HK-2 (cell line): ENCODE measurements around the gene EPB41L4A.
"Not testable (repeated sequence)": the region's sequence is repeated elsewhere in the genome, so short reads cannot be mapped to it uniquely, and the experiment has no call there.

Experiments
- DNase-seq: peaks from one replicate; pipeline ENCODE4 v3.0.0-alpha.2; 2018; ENCODE audit not compliant: unreplicated experiment

EPB41L4A gene

DNA sequence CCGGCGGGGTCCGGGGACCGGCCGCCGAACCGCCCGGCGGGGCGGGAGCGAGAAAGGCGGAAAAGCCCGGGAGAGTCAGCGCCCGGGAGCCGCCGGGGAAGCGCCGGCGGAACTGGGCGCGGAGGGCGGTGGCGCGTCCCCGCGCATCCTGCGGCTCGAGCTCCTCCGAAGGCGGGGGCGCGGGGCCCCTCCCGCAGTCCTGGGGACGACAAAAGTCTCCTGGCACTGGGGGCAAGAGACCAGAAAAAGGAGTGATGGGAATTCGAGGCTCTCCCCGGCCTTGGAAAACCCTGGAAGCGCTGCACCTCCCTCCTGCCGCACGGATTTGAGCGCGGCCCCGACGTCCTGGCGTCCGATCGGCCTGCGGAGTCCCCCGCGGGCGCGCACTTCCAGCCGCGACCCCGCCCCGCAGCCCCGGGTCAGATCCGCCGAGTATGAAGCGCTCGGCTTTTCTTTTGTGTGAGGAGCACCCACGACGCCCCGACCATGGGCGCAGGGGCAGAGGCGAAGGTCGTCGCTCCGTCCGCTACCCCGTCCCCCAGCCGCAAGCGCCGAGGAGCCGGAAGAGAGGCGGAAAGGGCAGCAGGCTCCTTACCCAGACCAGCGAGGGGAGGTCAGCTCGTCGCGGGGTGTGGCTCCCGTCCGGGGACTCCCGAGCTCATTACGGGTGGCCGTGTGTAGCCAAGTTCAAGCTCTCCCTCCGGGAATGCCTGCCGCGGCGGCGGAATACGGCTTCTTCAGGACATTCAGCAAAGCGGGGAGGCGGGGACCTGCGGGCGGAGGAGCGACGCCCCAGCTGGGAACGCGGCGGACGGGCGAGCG is at the start of gene EPB41L4A:
EPB41L4A (minus strand) TSS at position 114 of the 822 bp plus-strand sequence. CDS start 238 bp downstream, outside the sequence.
- DNase-seq = peak; percentile 25

GRCh38 chr5:112467485-112467884 is 48.4 kb upstream of the EPB41L4A start:
- DNase-seq = no peak

DNA sequence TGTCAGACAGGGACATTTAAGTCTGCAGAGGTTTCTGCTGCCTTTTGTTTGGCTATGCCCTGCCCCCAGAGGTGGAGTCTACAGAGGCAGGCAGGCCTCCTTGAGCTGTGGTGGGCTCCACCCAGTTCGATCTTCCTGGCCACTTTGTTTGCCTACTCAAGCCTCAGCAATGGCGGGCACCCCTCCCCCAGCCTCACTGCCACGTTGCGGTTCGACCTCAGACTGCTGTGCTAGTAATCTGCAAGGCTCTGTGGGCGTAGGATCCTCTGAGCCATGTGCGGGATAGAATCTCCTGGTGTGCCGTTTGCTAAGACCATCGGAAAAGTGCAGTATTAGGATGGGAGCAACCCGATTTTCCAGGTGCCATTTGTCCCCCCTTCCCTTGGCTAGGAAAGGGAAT is 47.2 kb upstream of the EPB41L4A start:
- not testable (repeated sequence) for DNase-seq

DNA sequence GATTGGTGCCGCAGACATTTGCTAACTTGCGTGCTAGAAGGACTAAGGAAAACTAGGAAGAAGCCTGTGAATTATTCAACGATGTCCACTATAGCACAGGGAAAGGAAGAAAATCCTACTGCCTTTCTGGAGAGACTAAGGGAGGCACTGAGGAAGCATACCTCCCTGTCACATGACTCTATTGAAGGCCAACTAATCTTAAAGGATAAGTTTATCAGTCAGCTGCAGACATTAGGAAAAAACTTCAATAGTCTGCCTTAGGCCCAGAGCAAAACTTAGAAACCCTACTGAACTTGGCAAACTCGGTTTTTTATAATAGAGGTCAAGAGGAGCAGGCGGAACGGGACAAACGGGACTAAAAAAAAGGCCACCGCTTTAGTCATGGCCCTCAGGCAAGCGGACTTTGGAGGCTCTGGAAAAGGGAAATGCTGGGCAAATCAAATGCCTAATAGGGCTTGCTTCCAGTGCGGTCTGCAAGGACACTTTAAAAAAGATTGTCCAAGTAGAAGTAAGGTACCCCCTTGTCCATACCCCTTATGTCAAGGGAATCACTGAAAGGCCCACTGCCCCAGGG is 28.2 kb upstream of the EPB41L4A start:
- DNase-seq = not testable (repeated sequence)

GRCh38 chr5:112445626-112446350 is 26.7 kb upstream of the EPB41L4A start:
- no peak for DNase-seq

GRCh38 chr5:112443932-112444331 is 24.9 kb upstream of the EPB41L4A start:
- DNase-seq = not testable (repeated sequence)

DNA sequence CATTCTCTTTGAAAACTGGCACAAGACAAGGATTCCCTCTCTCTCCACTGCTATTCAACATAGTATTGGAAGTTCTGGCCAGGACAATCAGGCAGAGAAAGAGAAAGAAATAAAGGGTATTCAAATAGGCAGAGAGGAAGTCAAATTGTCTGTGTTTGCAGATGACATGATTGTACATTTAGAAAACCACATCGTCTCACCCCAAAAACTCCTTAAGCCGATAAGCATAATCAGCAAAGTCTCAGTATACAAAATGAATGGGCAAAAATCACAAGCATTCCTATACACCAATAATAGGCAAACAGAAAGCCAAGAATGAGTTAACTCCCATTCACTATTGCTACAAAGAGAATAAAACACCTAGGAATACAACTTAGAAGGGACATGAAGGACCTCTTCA is 21.0 kb upstream of the EPB41L4A start:
- DNase-seq = no peak

DNA sequence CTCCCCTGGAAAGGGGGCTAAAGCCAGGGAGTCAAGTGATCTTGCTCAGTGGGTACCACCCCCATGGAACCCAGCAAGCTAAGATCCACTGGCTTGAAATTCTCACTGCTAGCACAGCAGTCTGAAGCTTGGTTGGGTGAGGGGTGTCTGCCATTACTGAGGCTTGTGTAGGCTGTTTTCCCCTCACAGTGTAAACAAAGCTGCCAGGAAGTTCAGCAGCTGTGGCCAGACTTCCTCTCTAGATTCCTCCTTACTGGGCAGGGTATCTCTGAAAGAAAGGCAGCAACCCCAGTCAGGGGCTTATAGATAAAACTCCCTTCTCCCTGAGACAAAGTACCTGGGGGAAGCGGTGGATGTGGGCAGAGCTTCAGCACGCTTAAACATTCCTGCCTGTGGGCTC is 17.1 kb upstream of the EPB41L4A start:
- no peak for DNase-seq

- no peak for DNase-seq
Observed at GRCh38 chr5:112434641-112435040, 15.6 kb upstream of the EPB41L4A start.

DNA sequence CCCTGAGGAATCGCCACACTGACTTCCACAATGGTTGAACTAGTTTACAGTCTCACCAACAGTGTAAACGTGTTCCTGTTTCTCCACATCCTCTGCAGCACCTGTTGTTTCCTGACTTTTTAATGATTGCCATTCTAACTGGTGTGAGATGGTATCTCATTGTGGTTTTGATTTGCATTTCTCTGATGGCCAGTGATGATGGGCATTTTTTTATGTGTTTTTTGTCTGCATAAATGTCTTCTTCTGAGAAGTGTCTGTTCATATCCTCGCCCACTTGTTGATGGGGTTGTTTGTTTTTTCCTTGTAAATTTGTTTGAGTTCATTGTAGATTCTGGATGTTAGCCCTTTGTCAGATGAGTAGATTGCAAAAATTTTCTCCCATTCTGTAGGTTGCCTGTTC is 7.1 kb upstream of the EPB41L4A start:
- not testable (repeated sequence) for DNase-seq

DNA sequence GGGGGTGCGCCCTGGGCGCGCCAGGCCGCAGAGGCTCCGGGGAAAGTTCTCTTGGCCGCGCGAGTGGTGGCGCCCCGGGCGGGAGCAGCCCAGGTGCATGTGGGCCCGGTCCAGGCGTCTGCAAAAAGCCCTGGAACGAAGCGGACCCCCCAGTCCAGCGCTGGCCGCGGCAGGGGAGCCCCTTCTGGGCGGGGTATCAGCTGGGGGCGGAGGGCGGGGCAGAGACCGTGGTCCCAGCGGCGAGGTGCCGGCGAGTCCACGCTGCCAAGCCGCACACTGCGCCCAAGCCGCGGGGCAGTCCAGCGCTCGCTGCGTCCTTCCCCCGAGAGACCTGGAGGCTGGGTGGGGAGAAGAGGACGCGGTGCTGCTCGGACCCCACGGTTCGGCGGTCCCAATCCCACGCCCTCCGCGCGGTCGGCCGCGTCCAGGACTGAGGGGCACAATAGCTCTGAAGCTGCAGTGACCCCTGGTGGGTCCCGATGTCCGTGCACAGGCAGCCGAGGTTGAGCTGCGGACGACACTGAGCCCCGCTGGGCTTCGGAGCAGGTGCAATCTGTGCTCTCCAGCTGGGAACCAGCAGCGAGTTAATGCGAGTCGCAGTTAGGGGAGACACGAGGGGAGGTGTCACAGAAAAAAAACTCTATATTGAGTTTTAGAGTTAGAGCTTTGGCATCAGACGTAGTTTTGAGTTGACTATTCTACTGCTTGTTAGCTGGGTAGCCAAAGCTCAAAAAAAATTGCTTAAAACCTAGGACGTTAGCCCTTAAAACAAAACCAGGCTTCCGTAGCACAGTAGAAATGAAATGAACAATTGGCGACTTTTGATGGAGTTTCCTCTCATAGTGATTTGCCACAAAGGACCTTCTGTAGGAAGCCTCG is 1.1 kb upstream of the EPB41L4A start:
- DNase-seq = peak; percentile 50

DNA sequence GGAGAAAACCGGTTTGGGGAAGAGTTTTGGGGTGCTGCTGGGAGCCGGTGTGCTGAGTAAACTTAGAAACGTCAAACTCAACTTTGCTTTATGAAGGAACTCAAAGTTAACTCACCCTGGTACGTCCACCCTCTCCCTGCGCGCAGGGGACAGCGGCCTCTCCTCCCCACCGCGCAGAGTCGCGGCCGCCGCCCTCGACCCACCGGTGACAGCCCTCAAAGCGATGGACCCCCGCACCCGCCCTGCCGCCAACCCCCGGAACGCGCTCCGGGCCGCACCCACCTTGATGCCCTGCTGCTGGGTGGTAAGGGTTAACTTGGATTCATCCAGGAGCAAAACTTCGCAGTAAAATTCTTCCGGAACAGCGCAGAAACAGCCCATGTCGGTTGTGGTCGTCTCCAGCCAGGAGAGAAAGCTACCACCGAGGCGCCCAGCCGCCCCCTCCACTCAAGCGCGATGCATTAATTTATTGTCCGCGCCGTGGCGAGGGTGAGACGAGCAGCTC is 366 bp downstream of the EPB41L4A start:
- DNase-seq = no peak

GRCh38 chr5:112417931-112418658 is 982 bp downstream of the EPB41L4A start:
- no peak for DNase-seq

DNA sequence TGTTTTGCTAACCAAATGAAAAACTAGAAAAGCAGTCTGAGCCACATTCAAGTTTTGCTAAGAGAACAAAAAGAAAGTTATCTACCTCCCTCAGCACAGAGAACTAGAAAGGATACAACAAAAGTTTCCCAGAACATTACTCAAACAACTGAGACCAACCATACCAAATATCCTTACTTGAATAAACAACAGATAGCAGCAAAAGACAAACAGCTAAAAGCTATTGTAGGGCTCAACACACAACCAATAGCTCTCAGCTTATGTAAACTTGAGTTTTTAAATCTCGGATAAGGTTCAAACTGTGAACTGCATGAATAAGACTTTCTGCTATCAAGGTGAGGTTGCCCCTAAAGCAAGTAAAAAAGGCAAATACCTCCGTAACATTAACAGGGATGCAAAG is 3.5 kb downstream of the EPB41L4A start:
- no peak for DNase-seq

DNA sequence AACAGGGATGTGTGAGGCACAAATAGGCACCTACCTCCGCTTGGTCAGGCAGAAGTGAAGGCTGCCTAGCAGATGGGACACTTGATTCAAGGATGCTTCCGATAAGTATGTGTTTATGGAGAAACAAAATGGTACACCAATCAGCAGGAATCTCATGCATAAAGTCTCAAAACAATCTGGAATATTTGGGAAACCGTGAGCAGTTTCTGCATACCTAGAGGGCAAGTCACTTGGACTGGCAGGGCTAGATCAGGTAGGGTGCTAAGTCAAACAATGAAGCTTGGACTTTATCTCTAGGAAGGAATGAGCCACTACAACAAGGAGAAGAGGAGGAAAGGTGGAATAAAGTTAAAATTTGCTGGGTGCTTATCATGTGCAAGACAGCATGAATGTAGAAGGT is 5.5 kb downstream of the EPB41L4A start:
- no peak for DNase-seq

GRCh38 chr5:112412346-112412745 is 6.7 kb downstream of the EPB41L4A start:
- no peak for DNase-seq

DNA sequence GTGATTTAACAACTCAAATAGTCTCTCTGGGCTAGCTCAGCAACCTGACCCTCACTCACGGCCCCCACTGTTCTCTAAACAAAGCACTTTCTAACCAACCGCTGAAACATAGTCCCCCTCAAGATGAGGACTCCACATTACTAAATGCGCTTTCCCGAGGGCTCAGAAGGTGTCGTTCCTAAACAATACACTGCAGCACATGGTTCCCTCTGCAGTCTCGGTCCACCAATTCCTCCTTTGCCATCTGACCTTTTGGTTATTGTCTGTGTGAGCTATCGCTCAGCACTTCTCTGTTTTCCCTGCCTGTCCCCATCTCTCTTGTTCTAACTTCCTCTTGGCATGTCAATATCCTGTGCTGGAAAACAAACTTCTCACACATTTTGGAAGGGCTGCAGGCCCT is 7.2 kb downstream of the EPB41L4A start:
- DNase-seq = no peak

GRCh38 chr5:112407666-112408065 is 11.4 kb downstream of the EPB41L4A start:
- no peak for DNase-seq

DNA sequence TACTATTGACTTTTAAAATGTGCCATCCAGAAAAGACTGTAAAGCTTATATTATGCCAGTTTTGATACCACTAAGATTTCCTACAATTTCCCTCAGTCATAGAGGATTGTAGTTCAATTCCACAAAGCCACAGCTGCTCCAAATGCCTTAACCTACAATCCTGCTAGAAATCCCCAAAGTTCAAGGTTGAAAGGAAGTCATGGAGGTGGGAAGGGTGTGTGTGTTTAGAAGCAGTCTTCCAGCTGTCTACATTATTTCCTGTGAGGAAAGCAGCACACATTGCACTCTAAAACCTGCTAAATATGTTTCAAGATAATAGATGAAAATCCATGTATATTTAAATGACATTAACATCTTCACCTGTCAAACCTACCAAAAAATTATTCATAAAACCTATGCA is 11.8 kb downstream of the EPB41L4A start:
- DNase-seq = no peak

DNA sequence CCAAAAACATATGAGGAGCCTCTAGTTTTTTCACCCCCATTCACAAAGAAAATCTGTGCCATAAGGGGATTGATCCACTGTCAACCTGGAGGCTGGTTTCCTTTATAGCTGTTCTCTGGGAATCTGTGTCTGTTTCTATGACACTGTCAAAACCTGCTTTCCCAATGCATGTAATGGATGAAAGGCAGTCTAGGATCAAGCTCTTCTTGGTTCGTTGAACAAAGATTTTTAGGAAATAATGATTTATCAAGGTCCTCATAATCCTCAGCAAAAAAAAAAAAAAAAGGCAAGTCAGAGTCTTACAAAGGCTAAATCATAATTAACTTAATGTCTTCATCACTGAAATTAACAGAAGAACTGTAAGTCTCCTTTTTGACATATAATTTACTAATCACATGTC is 16.0 kb downstream of the EPB41L4A start:
- DNase-seq = no peak

DNA sequence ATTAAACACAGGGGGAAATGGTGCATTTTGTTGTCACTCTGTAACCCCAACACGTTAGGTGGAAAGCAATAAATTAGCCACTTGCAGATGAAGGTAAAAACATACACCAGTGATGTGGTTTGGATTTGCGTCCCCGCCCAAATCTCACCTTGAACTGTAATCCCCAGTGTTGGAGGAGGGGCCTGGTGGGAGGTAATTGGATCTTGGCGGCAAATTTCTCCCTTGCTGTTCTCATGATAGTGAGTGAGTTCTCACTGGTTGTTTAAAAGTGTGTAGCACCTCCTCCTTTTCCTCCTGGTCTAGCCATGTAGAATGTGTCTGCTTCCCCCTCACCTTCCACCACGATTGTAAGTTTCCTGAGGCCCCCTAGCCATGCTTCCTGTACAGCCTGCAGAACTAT is 17.2 kb downstream of the EPB41L4A start:
- no peak for DNase-seq
